Measurements from ENCODE around the gene SVOP.

Gene SVOP

DNA sequence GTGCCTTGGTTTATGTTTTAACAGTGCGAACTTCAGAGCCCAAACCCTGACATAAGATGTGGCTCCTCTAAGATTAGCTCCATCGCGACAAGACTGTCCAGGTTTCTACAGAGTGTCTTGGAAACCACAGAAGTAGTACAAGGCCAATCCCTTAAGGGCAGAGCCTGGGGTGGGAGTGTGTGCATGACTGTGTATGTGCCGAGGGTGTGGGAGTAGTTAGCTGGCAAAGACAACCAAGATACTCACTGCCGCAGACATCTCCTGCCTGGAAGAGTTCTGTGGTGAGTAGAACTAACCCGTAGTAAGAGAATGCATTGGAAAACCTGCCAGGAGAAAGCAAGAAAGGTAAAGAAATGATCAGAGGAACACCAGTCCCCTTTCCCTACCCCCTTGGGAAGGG is 86.9 kb downstream of the SVOP start:
- H3F3A ChIP-seq (ENCODE audit: low read depth) = no peaks in the 10 kb centered on the region
- no peaks in the 10 kb centered on the region for H3K9me3 ChIP-seq (ENCODE audit: insufficient read depth, low read depth, low read length)
- H3K4me3 ChIP-seq (ENCODE audit: low read length, poor library complexity, severe bottlenecking) = no peak overlapping the region
- H3K9me2 ChIP-seq (replicated peaks; ENCODE audit: low read depth, low read length) = no peaks in the 10 kb centered on the region
- no peaks in the 10 kb centered on the region for H3K36me3 ChIP-seq (ENCODE audit: insufficient read depth, low read length)
- no peaks in the 10 kb centered on the region for H3K79me2 ChIP-seq (ENCODE audit: insufficient read depth, low read length)
- no peak overlapping the region for H2AFZ ChIP-seq (ENCODE audit: low read length)
- H3K9ac ChIP-seq (ENCODE audit: low read depth, low read length, poor library complexity, severe bottlenecking) = no peak overlapping the region
- H3K4me1 ChIP-seq (ENCODE audit: insufficient read depth, low read length, poor library complexity, severe bottlenecking) = no peaks in the 10 kb centered on the region
- no peaks in the 10 kb centered on the region for H3K27me3 ChIP-seq (ENCODE audit: insufficient read depth, low read length, poor library complexity, severe bottlenecking)
- H3K4me2 ChIP-seq (ENCODE audit: low read depth, low read length, poor library complexity, severe bottlenecking) = no peak overlapping the region
- no peaks in the 10 kb centered on the region for H4K20me1 ChIP-seq (ENCODE audit: insufficient read depth, low read length, poor library complexity, severe bottlenecking)
- TF ChIP-seq, protein P1, sequence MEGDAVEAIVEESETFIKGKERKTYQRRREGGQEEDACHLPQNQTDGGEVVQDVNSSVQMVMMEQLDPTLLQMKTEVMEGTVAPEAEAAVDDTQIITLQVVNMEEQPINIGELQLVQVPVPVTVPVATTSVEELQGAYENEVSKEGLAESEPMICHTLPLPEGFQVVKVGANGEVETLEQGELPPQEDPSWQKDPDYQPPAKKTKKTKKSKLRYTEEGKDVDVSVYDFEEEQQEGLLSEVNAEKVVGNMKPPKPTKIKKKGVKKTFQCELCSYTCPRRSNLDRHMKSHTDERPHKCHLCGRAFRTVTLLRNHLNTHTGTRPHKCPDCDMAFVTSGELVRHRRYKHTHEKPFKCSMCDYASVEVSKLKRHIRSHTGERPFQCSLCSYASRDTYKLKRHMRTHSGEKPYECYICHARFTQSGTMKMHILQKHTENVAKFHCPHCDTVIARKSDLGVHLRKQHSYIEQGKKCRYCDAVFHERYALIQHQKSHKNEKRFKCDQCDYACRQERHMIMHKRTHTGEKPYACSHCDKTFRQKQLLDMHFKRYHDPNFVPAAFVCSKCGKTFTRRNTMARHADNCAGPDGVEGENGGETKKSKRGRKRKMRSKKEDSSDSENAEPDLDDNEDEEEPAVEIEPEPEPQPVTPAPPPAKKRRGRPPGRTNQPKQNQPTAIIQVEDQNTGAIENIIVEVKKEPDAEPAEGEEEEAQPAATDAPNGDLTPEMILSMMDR (conservative IDR thresholded peaks at IDR 0.05; ENCODE audit: low read length) = no peak
- no peak for TF ChIP-seq EZH2phosphoT487 (IDR thresholded peaks at IDR 0.05; ENCODE audit: borderline replicate concordance)

DNA sequence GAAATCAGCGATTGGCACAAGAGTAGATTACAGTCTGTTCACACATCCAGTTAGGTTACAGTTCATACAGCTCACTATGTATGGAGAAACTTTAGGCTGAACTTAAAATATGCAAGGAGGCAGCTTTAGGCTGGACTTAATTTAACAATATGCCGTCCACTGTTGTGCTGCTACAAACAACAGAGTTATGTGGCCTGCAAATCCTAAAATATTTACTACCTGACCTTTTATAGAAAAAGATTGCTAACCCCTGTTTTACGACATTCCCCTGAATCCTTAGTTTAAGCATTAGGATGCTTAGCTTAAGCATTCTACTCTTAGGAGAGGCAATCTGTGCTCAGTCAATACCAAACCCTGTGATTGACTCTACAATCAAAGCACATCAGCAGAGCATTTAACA is 90.1 kb downstream of the SVOP start:
- Histone ChIP-seq H2AFZ (ENCODE audit: low read length) (no peak overlapping the region), H3K4me1 (ENCODE audit: insufficient read depth, low read length, poor library complexity, severe bottlenecking) (no peaks in the 10 kb centered on the region), H3K9ac (ENCODE audit: low read depth, low read length, poor library complexity, severe bottlenecking) (no peak overlapping the region), H3K79me2 (ENCODE audit: insufficient read depth, low read length) (no peaks in the 10 kb centered on the region), H3K9me2 (replicated peaks; ENCODE audit: low read depth, low read length) (no peaks in the 10 kb centered on the region), H3K27me3 (ENCODE audit: insufficient read depth, low read length, poor library complexity, severe bottlenecking) (no peaks in the 10 kb centered on the region), H3K4me2 (ENCODE audit: low read depth, low read length, poor library complexity, severe bottlenecking) (no peak overlapping the region), H4K20me1 (ENCODE audit: insufficient read depth, low read length, poor library complexity, severe bottlenecking) (no peaks in the 10 kb centered on the region), H3F3A (ENCODE audit: low read depth) (no peaks in the 10 kb centered on the region), H3K36me3 (ENCODE audit: insufficient read depth, low read length) (no peaks in the 10 kb centered on the region), H3K9me3 (ENCODE audit: insufficient read depth, low read depth, low read length) (no peaks in the 10 kb centered on the region), H3K4me3 (ENCODE audit: low read length, poor library complexity, severe bottlenecking) (no peak overlapping the region)
- TF ChIP-seq EZH2phosphoT487 (IDR thresholded peaks at IDR 0.05; ENCODE audit: borderline replicate concordance) = no peak
- TF ChIP-seq, protein P1 (conservative IDR thresholded peaks at IDR 0.05; ENCODE audit: low read length) = no peak

DNA sequence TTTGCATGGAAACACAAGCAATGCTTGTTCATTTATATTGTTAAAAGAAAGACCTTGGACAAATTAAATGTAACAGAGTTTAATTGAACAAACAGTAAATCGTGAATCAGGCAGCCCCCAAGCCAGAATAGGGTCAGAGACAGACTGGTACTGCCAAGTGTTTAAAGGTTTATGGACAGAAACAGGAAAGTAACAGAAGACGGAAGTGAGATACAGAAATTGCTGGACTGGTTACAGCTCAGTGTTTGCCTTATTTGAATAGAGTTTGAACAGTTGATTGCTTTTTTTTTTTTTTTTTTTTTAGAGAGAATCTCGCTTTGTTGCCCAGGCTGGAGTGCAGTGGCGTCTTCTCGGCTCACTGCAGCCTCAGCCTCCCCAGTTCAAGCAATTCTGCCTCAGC is 90.7 kb downstream of the SVOP start:
- Histone ChIP-seq H3K9me3 (ENCODE audit: insufficient read depth, low read depth, low read length) (no peaks in the 10 kb centered on the region), H3K27me3 (ENCODE audit: insufficient read depth, low read length, poor library complexity, severe bottlenecking) (no peaks in the 10 kb centered on the region), H3K4me2 (ENCODE audit: low read depth, low read length, poor library complexity, severe bottlenecking) (no peak overlapping the region), H3F3A (ENCODE audit: low read depth) (no peaks in the 10 kb centered on the region), H3K4me3 (ENCODE audit: low read length, poor library complexity, severe bottlenecking) (no peak overlapping the region), H3K9me2 (replicated peaks; ENCODE audit: low read depth, low read length) (no peaks in the 10 kb centered on the region), H3K9ac (ENCODE audit: low read depth, low read length, poor library complexity, severe bottlenecking) (no peak overlapping the region), H2AFZ (ENCODE audit: low read length) (no peak overlapping the region), H3K4me1 (ENCODE audit: insufficient read depth, low read length, poor library complexity, severe bottlenecking) (no peaks in the 10 kb centered on the region), H3K36me3 (ENCODE audit: insufficient read depth, low read length) (no peaks in the 10 kb centered on the region), H3K79me2 (ENCODE audit: insufficient read depth, low read length) (no peaks in the 10 kb centered on the region), H4K20me1 (ENCODE audit: insufficient read depth, low read length, poor library complexity, severe bottlenecking) (no peaks in the 10 kb centered on the region)
- TF ChIP-seq, protein P1 (conservative IDR thresholded peaks at IDR 0.05; ENCODE audit: low read length) = no peak
- no peak for TF ChIP-seq EZH2phosphoT487 (IDR thresholded peaks at IDR 0.05; ENCODE audit: borderline replicate concordance)
